Inflammatory macrophage treated with lipopolysaccharide for 4 hours (primary cell): Measurements from ENCODE around the gene LHFPL6.
A peak's percentile ranks its signal among the peaks of the same experiment; 100 is the strongest.

Source experiments
- DNase-seq: peaks from one replicate; pipeline ENCODE4 v3.0.0-alpha.2; 2020

The LHFPL6 gene

DNA sequence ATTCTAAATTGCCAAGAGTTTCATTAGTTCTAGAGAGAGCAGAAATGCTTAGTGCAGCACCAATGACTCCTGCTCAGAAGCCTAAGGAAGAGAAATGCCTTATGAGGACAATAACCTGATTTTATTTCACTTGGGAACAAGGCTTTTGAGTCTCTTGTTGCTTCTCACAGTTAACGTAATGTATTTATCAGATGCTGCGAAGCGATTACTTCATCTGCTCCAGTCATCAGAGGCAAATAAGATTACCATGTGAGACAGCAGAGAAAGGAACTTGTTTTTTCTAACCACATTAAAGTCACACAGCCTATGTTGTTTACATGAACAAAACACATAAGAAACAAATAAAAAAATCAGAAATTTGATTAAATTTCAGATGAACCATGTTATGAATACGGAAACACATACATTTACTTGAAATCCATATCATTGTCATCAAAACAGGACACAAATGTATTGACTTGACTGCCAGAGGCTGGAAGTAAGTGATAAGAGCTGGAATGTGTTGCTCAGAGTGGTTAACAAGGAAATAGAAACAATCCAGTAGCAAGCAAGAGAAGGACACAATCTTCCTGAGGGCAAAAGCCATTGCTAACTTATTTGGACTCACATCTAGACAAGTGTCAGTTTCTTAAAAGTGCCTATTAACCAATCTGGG, 147.3 kb downstream of the LHFPL6 start:
- no peak for DNase-seq

DNA sequence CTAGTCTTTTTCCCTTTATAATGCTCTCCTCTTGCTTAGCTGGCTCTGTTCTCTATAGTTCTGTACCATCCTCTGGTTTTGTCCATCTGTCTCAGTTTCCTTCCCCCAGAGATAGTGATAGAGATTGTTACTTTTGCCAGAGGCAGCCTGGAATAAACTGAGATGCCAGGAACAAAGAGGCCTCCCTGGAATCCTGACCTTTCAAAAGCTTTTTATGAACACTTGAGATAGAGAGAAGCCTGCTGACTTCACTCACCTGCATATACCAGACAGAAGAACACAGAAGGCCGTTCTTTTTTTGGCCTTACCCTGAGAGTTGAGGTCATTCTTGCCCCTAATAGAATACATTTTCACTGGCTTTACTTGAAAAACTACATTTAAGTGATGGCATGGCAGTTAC, 150.2 kb downstream of the LHFPL6 start:
- no peak for DNase-seq

DNA sequence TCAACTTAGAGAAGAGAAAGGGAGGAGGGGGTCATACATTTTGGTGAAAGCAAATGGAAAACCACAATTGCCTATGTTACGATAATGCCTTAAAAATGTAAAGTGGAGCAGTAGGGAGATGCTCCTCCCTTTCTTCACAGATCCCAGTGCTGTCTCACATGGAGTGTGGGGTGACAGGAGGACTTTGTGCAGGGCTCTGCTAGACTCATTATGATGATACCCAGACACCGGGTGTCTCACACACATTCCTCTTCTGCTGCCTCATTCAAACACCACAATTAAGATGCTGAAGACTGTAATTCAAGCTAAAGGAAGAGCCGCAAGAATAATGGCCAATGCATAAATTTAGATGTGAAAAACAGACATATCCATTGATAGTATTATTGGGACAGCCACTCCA, 150.6 kb downstream of the LHFPL6 start:
- DNase-seq = no peak

DNA sequence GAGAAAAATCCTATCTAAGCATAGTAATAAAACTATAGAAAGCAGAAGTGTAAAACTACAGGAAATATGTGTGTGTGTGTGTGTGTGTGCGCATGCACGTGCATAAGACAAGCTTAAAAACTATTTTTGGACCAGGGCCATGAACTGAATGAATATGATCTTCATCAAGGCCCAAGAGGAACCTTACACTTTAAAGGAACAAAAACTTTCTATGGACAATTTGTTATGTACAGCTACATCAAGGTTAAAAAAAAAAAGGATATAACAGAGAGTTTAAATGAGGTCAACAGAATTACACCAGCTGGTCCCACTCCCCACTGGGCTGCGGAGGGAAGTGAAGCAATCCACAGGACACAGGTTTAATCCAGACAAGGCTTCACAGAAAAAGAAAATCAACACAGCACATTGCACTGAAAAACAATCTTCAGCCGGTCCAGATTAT, 151.1 kb downstream of the LHFPL6 start:
- DNase-seq = peak; percentile 53

DNA sequence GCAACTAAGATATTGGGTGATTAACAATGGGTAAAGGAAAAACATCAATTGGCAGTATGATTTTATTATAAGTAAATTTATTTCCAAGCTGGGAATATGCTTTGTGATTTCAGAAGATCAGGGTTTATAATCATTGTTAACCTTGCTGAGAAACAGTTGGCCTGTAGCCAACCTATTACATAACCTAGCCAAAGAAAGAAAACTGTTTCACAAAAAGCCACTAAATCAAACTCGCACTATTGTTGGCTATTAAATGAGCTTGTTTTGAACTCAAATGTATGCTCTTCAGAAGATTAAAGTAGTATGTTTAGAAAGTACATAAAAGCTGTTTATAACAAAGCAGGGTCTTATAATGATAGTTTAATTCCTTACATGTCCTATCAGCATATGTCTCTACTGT, 151.7 kb downstream of the LHFPL6 start:
- peak; percentile 35 for DNase-seq

DNA sequence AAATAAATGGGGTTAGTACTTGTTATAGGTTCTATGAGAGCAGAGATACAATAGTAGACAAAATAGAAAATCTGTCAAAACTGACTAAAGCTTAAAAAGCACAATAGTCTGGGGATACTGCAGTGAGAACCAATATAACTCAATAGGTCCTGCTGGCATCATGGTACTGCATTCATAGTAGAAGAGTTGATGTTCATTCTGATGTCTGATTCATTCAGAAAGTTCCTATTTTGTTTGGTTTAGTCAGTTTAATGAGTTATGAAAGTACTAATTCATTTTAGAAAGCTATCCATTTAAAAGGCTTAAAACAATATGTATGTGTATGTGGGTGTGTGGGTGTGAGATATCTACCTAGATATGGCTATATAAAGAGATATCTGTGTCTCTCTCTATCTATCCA, 152.8 kb downstream of the LHFPL6 start:
- no peak for DNase-seq

DNA sequence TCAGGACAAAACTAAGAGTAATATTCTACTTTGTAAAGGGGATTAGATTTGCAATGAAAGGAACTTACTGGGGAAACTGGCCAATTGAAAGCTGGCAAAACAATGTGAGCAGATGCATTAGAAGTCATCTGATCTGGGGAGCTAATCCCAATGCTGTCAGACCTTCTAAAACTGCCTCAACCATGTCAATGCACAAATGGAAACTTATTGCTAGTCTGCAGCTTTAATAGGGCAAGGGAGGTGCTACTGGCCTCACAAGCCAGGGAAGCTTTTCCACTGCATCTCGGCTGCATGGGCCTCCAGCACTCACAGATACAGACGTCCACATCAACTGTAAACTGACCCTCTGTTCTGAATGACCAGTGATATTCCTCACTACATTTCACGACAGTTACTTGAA, 154.2 kb downstream of the LHFPL6 start:
- no peak for DNase-seq

DNA sequence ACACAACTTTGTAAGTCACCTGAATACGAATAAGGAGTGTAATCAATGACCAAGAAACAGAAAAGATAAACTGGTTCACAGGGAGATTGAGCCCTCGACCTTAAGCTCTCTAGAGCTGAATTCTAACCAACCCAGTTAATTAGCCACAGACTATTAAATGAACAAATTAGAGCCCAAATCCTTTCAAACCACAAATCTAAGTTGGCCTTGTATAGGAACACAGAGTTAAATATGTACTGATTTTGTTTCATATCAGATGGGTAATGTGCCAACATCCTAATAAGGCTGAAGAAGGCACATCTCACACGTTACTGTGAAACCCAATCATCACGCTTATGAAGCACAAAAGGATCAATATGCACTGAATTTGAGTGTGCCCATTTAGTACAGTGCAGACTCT, 156.1 kb downstream of the LHFPL6 start:
- no peak for DNase-seq

DNA sequence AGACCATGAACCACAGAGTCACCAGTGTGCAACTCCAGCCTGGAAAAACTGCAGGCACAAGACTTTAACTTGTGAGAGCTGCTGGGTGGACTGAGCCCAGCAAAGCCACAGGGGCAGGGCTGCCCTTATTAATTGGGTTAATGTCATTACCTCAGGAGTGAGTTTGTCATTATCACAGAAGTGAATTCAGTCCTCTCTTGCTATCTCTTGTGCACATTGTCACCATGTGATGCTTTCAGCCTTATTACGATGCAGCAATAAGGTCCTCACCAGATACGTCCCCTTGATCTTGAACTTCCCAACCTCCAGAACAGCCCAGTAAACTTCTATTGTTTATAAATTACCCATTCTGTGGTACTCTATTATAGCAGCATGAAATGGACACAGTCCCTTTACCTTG, 158.1 kb downstream of the LHFPL6 start:
- no peak for DNase-seq

DNA sequence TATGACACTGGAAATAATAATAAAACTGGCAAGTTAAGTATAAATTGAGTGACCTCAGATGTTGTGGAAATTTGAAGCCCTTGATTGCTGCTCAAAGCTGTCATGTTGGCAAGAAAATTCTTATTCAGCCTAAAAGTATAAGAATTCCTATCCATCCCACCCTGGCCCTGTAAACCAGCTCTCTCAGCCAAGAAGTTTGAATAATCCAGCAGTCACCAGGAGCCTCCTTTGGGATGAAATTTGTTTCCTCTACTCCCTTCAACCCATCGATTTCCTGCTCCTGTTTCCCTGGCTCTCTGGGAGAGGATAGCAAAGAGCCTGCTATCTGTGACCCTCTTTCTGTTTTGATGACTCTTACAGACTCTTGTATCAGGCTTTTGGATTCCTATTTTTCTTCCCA, 169.3 kb downstream of the LHFPL6 start:
- DNase-seq = no peak

DNA sequence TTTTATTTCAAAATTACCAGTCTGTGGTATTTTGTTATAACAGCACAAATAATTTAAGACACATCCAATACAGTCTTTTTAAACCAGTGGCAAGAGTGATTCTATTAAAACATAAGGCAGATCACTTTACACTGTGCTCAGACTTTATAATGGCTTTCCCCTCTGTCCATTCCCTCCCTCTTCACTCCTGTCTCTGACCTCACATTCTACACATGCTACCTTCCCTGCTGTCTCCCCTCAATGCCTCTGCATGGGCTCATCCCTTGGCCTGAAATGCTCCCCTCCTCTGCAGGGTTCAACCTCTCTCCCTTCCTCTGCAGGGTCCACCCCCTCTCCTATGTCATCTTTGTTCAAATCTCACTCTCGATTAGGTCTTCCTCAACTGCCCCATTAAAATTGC, 170.8 kb downstream of the LHFPL6 start:
- DNase-seq = no peak

DNA sequence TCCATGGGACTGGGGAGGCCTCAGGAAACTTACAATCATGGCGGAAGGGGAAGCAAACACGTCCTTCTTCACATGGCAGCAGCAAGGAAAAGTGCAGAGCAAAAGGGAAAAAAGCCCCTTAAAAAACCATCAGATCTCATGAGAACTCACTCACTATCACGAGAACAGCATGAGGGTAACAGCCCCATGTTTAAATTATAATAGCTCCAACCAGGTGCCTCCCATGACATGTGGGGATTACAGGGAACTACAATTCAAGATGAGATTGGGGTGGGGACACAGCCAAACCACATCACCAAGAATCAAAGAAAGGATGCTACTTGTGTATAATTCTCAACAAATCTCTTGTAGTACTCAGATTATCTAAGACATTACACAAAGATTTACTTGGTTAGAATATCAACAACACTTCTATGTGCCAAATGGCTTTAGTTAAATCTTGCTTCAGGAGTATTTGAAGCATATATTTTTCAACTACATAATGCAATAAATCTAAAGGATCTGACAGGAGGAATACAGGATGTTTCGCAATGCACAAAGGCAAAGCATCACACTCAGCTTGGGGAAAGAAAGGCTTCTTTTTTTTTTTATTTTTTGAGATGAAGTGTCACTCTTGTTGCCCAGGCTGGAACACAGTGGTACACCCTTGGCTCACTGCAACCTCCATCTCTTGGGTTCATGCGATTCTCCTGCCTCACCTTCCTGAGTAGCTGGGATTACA, 180.0 kb downstream of the LHFPL6 start:
- DNase-seq = no peak

DNA sequence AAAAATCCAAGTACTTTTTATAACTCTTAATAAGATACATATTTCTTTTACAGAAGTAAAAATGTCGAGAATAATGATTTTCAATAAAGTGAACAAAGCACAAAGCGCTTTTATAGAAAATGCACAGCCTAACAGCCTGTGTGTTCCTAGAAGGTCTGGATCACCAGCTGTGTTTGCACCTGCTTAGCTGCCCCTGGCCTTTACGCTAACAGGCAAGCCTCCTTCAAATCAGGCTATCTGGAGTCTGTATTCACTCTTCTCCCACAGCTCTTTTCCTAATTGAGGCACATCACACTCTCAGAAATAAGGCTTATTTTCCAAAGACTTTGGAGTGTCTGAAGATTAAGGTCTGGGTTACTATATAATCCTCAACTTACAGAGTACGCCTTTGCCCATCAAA, 183.1 kb downstream of the LHFPL6 start:
- DNase-seq = no peak

DNA sequence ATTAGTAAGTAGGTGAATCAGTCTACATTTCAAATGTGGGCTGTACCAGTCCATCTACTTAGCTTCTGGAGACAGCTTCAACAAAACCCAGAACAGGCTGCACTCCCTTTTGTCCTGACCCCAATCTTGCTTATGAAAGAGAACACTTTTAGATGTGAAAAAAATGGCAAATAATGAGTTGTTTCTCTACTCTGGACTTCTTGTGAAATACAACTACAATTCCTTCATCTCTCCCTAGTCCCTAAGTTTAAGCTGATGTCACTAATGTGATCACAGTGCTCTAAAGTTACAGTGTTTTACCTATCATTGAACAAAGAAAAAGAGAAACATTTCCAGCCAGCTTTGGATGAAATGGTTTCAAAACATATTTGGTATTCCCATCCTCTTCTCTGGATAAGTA, 183.9 kb downstream of the LHFPL6 start:
- DNase-seq = no peak

DNA sequence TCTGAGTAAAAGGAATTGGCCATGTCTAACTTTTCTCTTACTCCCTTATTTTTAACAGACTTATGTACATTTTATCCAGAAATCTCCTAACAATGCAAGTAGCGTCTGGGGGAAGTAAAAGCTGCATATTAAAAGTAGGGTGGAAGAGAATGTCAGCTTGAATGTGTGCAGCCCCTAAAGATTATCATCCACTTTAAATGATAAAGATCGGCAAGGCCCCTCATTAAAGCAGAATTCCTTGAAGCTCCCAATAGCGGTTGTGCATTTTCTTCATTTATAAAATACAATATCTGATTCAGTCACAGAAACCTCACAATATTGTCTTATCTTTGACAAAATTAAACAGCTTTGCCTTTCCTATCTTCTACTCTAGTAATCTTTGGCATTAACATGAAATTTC, 184.6 kb downstream of the LHFPL6 start:
- DNase-seq = no peak

DNA sequence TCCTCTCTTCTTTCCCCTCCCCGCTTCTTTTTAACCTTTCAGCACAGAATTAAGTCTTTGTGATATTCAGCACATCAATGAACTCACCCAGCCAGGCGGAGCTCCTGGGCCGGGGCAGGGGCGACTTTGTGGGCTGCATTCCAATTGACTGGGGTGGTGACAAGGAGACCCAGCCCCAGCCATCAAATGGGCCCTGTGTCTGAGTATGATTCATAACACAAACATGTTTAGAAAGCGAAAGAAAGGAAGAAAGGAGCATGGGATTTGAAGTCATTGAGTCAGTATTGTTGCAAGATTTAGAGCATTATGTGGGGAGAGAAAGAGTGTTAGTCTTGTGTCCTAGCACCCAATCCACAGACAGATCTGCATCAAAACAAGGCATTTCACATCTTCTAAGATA, 185.3 kb downstream of the LHFPL6 start:
- DNase-seq = peak; percentile 41

DNA sequence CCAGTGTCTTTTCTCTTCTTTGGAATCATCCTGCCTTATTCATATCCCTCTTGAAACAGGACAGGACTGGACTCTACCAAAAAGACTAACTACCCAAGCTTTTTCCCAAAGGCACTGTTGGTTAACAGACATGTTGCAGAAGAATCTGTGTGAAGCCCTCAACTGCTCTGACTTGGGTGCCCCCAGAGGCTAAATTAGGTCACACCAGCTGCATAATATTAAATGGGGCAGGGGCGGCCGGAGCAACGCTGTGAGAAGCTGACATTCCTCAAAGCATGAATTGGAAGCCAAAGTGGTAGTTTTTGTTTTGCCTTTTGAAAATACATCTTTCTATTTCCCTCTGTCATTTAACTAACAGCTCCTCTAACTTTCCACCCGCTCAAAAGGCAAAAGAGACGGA, 185.9 kb downstream of the LHFPL6 start:
- no peak for DNase-seq

DNA sequence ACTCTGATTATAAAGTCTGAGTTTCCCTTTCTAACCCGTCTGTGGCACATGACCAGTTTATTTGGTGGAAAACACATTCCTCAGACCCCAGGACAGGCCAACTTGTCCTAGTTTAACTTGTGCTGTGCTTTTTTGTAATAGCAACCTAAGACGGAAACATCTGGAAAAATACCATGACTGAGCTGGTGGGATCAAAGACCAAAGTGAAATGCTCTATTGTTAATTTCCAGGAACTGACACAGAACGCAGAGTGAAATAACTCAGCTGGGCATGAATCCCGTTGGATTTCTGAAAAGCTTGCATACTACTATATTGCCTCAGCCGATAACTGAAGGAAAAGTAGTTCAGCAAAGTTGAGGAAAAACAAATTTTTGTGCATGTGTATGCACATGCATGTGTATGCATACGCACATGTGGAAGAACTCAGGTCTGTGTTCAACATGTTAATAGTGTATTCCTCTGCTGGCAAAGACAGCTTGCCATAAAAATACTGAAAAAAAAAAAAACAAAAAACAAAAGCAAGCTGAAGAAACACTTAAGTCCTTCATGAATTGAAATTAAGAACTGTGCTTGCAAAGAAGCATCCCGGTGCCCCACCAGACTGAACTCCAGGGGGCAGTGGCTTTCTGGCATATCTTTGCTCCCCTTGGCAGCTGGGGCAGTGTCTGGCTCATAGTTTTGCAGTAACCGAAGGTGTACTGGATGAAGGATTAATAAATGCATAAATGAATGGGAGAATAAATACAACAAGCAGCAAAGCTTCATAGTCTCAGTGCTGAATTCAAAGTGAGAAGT, 187.8 kb downstream of the LHFPL6 start:
- DNase-seq = no peak

DNA sequence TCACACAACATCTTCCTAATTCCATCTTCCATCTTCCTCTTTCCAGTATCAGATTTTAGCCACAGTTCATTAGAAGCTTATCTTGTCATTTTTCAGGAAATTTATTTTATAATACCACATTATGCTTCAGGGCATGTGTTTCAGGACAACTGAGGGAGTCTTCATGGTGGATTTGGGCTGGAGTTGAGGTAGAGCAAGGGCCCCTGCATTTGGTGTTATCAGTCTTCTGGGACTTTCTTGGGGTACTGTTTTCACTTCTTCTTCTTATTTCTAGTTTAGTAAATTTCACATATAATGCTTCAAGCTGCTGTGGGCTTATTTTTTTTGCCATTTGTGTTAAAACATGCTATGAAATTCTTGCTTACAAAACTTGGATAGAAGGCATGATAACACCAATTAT, 188.7 kb downstream of the LHFPL6 start:
- no peak for DNase-seq

DNA sequence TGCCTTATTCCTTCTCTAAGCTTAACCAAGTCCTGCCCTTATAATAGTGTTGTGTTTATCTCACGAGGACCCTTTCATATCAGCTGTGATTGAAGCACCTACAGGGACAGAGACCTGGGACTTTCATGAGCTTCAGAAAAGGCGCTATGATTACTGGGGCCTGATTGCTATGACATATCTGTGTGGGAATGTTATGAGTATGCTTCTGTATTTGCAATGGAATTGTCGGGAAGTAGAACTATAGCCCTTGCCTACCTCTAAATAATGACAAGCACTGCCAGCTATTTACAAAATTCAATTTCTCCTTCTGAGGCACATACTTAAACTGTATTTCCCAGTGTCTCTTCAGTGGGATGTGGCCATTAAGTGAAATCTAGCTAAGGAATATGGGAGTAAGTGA, 191.5 kb downstream of the LHFPL6 start:
- no peak for DNase-seq

DNA sequence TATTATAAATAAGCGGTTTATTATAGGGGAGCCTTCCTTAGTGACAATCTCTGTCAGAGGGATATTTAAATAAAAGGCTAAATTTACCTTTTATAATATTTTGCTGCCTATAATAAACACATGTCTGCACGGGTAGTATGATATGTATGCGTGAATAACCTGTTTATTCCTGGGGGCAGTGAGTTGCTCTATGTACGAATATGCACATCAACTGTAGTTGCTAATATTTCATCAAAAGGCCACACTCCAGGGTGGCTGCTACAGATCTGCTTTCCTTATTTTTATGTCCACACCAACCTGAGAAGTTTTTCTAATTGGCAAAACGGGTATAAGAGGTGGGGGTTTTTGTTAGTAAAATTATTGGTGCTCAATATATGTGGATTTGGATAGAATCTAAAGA, 192.0 kb downstream of the LHFPL6 start:
- no peak for DNase-seq

DNA sequence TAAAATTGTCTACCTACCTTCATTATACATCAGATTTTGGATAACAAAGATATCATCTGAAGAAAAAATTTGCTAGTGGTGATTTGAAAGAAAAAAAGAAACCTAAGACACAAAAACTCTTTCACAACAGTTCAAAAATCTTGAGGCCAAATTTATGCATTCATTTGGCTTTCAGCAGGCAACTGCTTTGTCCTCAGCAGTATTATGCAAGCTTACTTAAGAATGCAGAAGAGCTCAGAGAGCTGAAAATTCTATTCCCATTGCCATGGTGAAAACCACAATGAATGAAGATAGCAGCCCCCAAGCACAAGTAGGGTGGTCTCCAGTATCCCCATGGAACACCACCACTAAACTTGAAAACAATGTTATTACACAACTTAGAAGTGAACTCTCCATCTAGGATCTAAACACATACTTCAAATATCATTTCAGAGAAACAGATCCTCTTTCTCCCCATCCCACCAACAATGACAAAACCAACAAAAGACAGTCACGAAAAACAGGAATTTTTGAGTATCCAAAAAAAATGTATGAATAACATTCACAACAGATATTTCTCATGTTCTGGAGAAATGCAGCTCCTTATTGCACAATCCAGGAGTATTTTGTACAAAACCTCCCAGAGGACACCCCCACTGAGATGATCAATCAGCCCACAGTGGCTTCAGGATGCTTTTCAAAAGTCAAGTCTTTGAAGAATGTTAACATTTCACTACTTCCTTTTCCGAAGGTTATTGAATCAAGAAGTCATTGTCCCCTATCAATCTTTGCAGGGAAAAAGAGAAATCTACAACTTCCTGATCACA, 192.7 kb downstream of the LHFPL6 start:
- DNase-seq = peak; percentile 60

DNA sequence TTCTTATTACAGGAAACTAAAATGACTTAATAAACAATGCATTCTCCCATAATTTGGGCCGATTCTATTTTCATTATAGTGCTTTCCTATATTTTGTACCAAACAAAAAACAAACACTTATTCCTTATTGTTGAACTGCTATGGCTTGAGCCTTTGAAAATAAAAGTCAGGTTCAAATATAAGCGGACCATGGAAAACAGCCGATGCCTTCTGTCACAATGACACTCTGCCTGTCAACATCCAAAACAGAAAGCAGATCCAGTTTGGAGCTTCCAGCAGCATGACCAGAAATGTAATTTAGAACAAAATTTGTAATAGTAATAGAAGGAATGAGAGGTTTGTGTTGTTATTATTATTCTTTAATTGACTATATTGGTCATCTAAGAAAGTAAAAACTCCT, 194.5 kb downstream of the LHFPL6 start:
- DNase-seq = no peak
